ENCODE measurements around the gene MAP4K4.

- no peak for TF ChIP-seq POLR2A (IDR thresholded peaks at IDR 0.05; ENCODE audit: low read length)
- no peak for TF ChIP-seq GATA1 (IDR thresholded peaks at IDR 0.05; ENCODE audit: low read depth, low read length)
Observed at GRCh38 chr2:101722864-101723263, 25.4 kb downstream of the MAP4K4 start.

All from erythroblast (primary cell).